ENCODE measurements around the gene TNFRSF6B. TPM values are rescaled to one million over a fixed set of nuclear protein-coding genes. Genes with fewer than 3 reads are reported as not detected.
A peak's percentile ranks its signal among the peaks of the same experiment; 100 is the strongest.

Gene TNFRSF6B
- total RNA-seq, 1 experiment from 2014 or later = 4.6 TPM

DNA sequence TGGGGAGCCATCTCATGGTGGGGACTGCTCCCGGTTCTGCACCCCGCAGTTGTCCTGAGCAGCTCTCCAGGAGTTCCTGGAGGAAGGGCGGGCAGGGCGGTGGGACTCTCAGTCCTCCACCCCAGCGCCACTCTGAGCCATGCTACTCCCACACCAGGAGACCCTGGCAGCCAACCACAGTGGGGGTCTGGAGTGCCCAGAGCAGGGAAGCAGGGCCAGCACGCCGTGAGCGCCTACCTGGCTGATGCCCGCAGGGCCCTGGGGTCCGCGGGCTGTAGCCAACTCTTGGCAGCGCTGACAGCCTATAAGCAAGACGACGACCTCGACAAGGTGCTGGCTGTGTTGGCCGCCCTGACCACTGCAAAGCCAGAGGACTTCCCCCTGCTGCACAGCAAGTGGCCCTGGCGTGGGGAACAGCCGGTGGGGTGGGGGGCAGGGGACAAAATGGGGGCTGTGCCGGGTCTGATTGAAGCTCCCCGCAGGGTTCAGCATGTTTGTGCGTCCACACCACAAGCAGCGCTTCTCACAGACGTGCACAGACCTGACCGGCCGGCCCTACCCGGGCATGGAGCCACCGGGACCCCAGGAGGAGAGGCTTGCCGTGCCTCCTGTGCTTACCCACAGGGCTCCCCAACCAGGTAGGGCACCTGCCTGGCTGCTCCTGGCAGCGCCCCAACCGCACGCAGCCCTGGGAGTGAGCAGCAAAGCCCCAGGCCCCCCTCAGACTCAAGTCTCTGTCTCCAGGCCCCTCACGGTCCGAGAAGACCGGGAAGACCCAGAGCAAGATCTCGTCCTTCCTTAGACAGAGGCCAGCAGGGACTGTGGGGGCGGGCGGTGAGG, 1.6 kb upstream of the TNFRSF6B start:
- Histone ChIP-seq H3K27me3 (ENCODE audit: low read length) (no peaks in the 10 kb centered on the region), H2AFZ (ENCODE audit: low read length) (no peak overlapping the region), H3K79me2 (ENCODE audit: low read length) (no peaks in the 10 kb centered on the region), H3K36me3 (ENCODE audit: insufficient read depth, low read length) (peaks cover 12% of the 10 kb centered on the region; the same call in 1 of the 2 replicates), H4K20me1 (ENCODE audit: insufficient read depth, low read depth, low read length) (no peaks in the 10 kb centered on the region), H3K4me2 (ENCODE audit: low read depth, low read length, poor library complexity, severe bottlenecking) (no peak overlapping the region), H3K9ac (ENCODE audit: low read length) (no peak overlapping the region), H3K27ac (ENCODE audit: low read length) (no peak overlapping the region), H3K9me2 (replicated peaks; ENCODE audit: insufficient read depth, low read length) (no peaks in the 10 kb centered on the region), H3K4me1 (ENCODE audit: low read length) (peaks cover 4% of the 10 kb centered on the region), H3K4me3 (ENCODE audit: low read length) (no peak overlapping the region), H3K9me3 (ENCODE audit: low read length) (no peaks in the 10 kb centered on the region)
- DNase-seq = no peak

DNA sequence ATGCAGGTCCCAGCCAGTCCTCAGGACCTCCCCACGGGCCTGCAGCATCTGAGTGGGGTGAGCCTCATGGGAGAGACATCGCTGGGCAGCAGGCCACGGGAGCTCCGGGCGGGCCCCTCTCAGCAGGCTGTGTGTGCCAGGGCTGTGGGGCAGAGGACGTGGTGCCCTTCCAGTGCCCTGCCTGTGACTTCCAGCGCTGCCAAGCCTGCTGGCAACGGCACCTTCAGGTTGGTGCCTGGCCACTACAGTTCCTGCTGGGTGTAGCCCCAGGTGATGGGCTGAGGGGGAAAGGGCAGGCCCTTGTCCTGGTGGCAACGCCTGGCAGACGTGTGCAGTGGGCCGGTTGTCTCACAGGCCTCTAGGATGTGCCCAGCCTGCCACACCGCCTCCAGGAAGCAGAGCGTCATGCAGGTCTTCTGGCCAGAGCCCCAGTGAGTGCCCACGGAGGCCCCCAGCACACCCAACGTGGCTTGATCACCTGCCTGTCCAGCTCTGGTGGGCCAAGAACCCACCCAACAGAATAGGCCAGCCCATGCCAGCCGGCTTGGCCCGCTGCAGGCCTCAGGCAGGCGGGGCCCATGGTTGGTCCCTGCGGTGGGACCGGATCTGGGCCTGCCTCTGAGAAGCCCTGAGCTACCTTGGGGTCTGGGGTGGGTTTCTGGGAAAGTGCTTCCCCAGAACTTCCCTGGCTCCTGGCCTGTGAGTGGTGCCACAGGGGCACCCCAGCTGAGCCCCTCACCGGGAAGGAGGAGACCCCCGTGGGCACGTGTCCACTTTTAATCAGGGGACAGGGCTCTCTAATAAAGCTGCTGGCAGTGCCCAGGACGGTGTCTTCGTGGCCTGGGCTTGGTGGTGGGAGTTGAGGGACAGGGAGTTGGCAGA, 787 bp upstream of the TNFRSF6B start:
- H2AFZ ChIP-seq (ENCODE audit: low read length) = no peak overlapping the region
- H3K9me2 ChIP-seq (replicated peaks; ENCODE audit: insufficient read depth, low read length) = no peaks in the 10 kb centered on the region
- H3K4me1 ChIP-seq (ENCODE audit: low read length) = peaks cover 7% of the 10 kb centered on the region
- H3K9ac ChIP-seq (ENCODE audit: low read length) = no peak overlapping the region
- no peaks in the 10 kb centered on the region for H3K79me2 ChIP-seq (ENCODE audit: low read length)
- no peak overlapping the region for H3K4me2 ChIP-seq (ENCODE audit: low read depth, low read length, poor library complexity, severe bottlenecking)
- no peak for DNase-seq
- no peak overlapping the region for H3K27ac ChIP-seq (ENCODE audit: low read length)
- peaks cover 12% of the 10 kb centered on the region; the same call in 1 of the 2 replicates for H3K36me3 ChIP-seq (ENCODE audit: insufficient read depth, low read length)
- no peak overlapping the region for H3K4me3 ChIP-seq (ENCODE audit: low read length)
- no peaks in the 10 kb centered on the region for H3K9me3 ChIP-seq (ENCODE audit: low read length)
- H4K20me1 ChIP-seq (ENCODE audit: insufficient read depth, low read depth, low read length) = no peaks in the 10 kb centered on the region
- H3K27me3 ChIP-seq (ENCODE audit: low read length) = no peaks in the 10 kb centered on the region

DNA sequence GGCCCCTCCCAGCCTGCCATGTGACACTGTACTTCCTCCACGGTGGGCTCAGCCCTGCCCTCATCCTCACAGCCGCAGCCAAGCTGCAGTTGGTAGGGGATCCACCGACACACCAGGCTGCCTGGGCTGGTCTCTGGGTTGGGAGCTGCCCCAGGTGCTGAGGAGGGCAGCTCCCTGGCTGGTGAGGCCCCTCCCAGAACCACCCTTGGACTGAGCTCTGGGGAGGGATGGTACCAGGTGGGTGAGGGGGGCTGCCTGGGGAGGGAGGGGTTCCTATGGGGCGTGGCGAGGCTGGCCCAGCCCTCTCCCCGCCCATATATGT, 185 bp upstream of the TNFRSF6B start:
- Histone ChIP-seq H3K4me1 (ENCODE audit: low read length) (peaks cover 7% of the 10 kb centered on the region), H3K4me2 (ENCODE audit: low read depth, low read length, poor library complexity, severe bottlenecking) (no peak overlapping the region), H3K79me2 (ENCODE audit: low read length) (no peaks in the 10 kb centered on the region), H4K20me1 (ENCODE audit: insufficient read depth, low read depth, low read length) (no peaks in the 10 kb centered on the region), H3K9me2 (replicated peaks; ENCODE audit: insufficient read depth, low read length) (no peaks in the 10 kb centered on the region), H3K9me3 (ENCODE audit: low read length) (no peaks in the 10 kb centered on the region), H3K9ac (ENCODE audit: low read length) (no peak overlapping the region), H3K27me3 (ENCODE audit: low read length) (no peaks in the 10 kb centered on the region), H3K4me3 (ENCODE audit: low read length) (no peak overlapping the region), H3K27ac (ENCODE audit: low read length) (no peak overlapping the region), H3K36me3 (ENCODE audit: insufficient read depth, low read length) (peaks cover 12% of the 10 kb centered on the region; the same call in 1 of the 2 replicates), H2AFZ (ENCODE audit: low read length) (no peak overlapping the region)
- DNase-seq = peak; percentile 60

DNA sequence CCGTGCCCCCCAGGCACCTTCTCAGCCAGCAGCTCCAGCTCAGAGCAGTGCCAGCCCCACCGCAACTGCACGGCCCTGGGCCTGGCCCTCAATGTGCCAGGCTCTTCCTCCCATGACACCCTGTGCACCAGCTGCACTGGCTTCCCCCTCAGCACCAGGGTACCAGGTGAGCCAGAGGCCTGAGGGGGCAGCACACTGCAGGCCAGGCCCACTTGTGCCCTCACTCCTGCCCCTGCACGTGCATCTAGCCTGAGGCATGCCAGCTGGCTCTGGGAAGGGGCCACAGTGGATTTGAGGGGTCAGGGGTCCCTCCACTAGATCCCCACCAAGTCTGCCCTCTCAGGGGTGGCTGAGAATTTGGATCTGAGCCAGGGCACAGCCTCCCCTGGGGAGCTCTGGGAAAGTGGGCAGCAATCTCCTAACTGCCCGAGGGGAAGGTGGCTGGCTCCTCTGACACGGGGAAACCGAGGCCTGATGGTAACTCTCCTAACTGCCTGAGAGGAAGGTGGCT, 960 bp downstream of the TNFRSF6B start:
- Histone ChIP-seq H3K4me3 (ENCODE audit: low read length) (no peak overlapping the region), H4K20me1 (ENCODE audit: insufficient read depth, low read depth, low read length) (no peaks in the 10 kb centered on the region), H3K27me3 (ENCODE audit: low read length) (no peaks in the 10 kb centered on the region), H3K36me3 (ENCODE audit: insufficient read depth, low read length) (peaks cover 9% of the 10 kb centered on the region; the same call in 1 of the 2 replicates), H3K9me3 (ENCODE audit: low read length) (no peaks in the 10 kb centered on the region), H3K4me1 (ENCODE audit: low read length) (peaks cover 7% of the 10 kb centered on the region), H3K4me2 (ENCODE audit: low read depth, low read length, poor library complexity, severe bottlenecking) (no peak overlapping the region), H3K9ac (ENCODE audit: low read length) (no peak overlapping the region), H3K79me2 (ENCODE audit: low read length) (no peaks in the 10 kb centered on the region), H3K27ac (ENCODE audit: low read length) (no peak overlapping the region), H2AFZ (ENCODE audit: low read length) (no peak overlapping the region), H3K9me2 (replicated peaks; ENCODE audit: insufficient read depth, low read length) (no peaks in the 10 kb centered on the region)
- DNase-seq = peak; percentile 52

DNA sequence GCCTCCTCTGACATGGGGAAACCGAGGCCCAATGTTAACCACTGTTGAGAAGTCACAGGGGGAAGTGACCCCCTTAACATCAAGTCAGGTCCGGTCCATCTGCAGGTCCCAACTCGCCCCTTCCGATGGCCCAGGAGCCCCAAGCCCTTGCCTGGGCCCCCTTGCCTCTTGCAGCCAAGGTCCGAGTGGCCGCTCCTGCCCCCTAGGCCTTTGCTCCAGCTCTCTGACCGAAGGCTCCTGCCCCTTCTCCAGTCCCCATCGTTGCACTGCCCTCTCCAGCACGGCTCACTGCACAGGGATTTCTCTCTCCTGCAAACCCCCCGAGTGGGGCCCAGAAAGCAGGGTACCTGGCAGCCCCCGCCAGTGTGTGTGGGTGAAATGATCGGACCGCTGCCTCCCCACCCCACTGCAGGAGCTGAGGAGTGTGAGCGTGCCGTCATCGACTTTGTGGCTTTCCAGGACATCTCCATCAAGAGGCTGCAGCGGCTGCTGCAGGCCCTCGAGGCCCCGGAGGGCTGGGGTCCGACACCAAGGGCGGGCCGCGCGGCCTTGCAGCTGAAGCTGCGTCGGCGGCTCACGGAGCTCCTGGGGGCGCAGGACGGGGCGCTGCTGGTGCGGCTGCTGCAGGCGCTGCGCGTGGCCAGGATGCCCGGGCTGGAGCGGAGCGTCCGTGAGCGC, 1.6 kb downstream of the TNFRSF6B start:
- H3K4me1 ChIP-seq (ENCODE audit: low read length) = peaks cover 7% of the 10 kb centered on the region
- H3K4me2 ChIP-seq (ENCODE audit: low read depth, low read length, poor library complexity, severe bottlenecking) = no peak overlapping the region
- H3K27ac ChIP-seq (ENCODE audit: low read length) = no peak overlapping the region
- no peaks in the 10 kb centered on the region for H3K79me2 ChIP-seq (ENCODE audit: low read length)
- no peak overlapping the region for H2AFZ ChIP-seq (ENCODE audit: low read length)
- no peak overlapping the region for H3K4me3 ChIP-seq (ENCODE audit: low read length)
- H3K36me3 ChIP-seq (ENCODE audit: insufficient read depth, low read length) = peaks cover 9% of the 10 kb centered on the region; the same call in 1 of the 2 replicates
- no peak for DNase-seq
- H3K27me3 ChIP-seq (ENCODE audit: low read length) = no peaks in the 10 kb centered on the region
- H3K9me2 ChIP-seq (replicated peaks; ENCODE audit: insufficient read depth, low read length) = no peaks in the 10 kb centered on the region
- no peaks in the 10 kb centered on the region for H4K20me1 ChIP-seq (ENCODE audit: insufficient read depth, low read depth, low read length)
- H3K9ac ChIP-seq (ENCODE audit: low read length) = no peak overlapping the region
- H3K9me3 ChIP-seq (ENCODE audit: low read length) = no peaks in the 10 kb centered on the region

DNA sequence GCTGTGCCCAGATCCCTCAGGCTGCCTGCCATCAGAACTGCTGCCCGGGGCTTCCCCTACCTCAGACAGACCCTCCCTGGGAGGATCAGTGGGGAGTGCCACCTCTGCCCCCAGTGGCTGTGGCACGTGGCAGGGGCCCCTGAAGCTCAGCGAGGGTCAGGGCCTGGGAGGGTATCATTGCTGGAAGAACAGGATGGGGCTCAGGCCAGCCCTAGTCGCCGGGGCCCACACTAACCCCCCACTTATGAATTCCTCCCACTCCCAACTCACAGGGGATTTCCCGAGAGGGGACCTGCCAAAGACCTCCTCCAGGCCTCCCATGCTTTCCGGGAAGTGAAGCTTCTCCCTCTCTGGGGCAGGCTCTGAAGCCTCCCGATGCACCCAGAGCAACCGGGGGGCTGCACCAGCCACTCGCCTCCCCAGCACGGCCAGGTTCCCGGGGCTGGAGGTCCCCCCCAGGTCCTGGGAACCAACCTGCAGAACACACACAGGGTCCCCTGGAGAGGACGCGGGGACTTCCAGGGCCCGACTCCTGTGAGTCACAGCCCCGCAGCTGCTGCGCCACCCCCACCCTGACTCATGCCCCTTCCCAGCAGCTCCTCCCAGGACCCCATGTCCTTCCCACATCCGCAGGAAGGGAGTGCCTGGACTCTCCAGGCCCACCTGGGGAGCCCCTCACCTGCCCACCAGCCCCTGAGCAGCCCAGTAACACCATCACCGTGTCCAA, 2.5 kb downstream of the TNFRSF6B start:
- no peak overlapping the region for H3K9ac ChIP-seq (ENCODE audit: low read length)
- no peak overlapping the region for H3K4me3 ChIP-seq (ENCODE audit: low read length)
- no peaks in the 10 kb centered on the region for H3K27me3 ChIP-seq (ENCODE audit: low read length)
- peaks cover 7% of the 10 kb centered on the region for H3K4me1 ChIP-seq (ENCODE audit: low read length)
- H3K4me2 ChIP-seq (ENCODE audit: low read depth, low read length, poor library complexity, severe bottlenecking) = no peak overlapping the region
- H3K79me2 ChIP-seq (ENCODE audit: low read length) = no peaks in the 10 kb centered on the region
- DNase-seq = no peak
- H2AFZ ChIP-seq (ENCODE audit: low read length) = no peak overlapping the region
- H3K9me2 ChIP-seq (replicated peaks; ENCODE audit: insufficient read depth, low read length) = no peaks in the 10 kb centered on the region
- H3K9me3 ChIP-seq (ENCODE audit: low read length) = no peaks in the 10 kb centered on the region
- H4K20me1 ChIP-seq (ENCODE audit: insufficient read depth, low read depth, low read length) = no peaks in the 10 kb centered on the region
- H3K36me3 ChIP-seq (ENCODE audit: insufficient read depth, low read length) = peaks cover 9% of the 10 kb centered on the region; the same call in 1 of the 2 replicates
- no peak overlapping the region for H3K27ac ChIP-seq (ENCODE audit: low read length)

DNA sequence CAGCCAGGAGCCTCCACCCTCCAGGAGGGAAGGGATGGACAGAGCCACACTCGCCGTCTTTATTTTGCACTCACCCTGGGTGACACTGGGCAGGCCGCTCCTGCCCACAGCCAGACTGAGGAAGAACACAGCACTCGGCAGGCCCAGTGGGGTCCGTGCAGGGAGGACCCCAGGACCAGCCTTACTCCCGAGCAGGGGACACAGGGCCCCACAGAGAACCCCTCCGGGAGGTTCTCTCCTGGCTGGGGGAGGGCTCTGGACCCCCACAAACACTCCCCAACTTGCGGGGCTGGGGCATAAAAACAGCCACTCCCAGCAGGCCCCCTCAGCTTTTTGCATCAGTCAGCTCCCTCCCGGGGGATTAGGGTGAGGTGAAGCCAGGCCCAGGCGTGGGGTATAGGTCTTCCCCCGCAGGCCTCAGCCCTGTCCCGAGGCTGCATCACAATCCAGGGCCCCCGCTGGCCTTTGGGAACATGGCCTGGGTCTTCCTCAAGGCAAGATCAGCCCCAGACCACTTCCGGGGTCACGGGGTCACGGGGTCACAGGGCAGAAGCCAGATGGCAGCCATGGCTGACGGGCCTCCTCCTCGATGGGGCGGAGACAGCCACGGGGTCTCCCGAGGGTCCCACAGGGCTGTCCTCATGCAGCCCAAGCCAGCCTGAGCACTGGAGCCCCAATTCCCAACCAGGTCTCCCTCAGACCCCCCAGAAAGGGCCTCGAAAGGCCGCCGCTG, 3.2 kb downstream of the TNFRSF6B start:
- no peaks in the 10 kb centered on the region for H3K27me3 ChIP-seq (ENCODE audit: low read length)
- peaks cover 7% of the 10 kb centered on the region for H3K4me1 ChIP-seq (ENCODE audit: low read length)
- H3K4me3 ChIP-seq (ENCODE audit: low read length) = no peak overlapping the region
- no peaks in the 10 kb centered on the region for H3K9me3 ChIP-seq (ENCODE audit: low read length)
- H4K20me1 ChIP-seq (ENCODE audit: insufficient read depth, low read depth, low read length) = no peaks in the 10 kb centered on the region
- no peak overlapping the region for H3K9ac ChIP-seq (ENCODE audit: low read length)
- H2AFZ ChIP-seq (ENCODE audit: low read length) = no peak overlapping the region
- no peak overlapping the region for H3K27ac ChIP-seq (ENCODE audit: low read length)
- H3K9me2 ChIP-seq (replicated peaks; ENCODE audit: insufficient read depth, low read length) = no peaks in the 10 kb centered on the region
- no peaks in the 10 kb centered on the region for H3K79me2 ChIP-seq (ENCODE audit: low read length)
- peak; percentile 52 for DNase-seq
- H3K36me3 ChIP-seq (ENCODE audit: insufficient read depth, low read length) = peaks cover 5% of the 10 kb centered on the region; the same call in 1 of the 2 replicates
- no peak overlapping the region for H3K4me2 ChIP-seq (ENCODE audit: low read depth, low read length, poor library complexity, severe bottlenecking)

Data from Karpas-422 (cell line).